KG1 (cell line): ENCODE data around the gene ILDR1.
"Not testable (repeated sequence)": the region's sequence is repeated elsewhere in the genome, so short reads cannot be mapped to it uniquely, and the experiment has no call there.

Source experiments
- DNase-seq: peaks from one replicate; lab custom pipeline; 2025; lab: John Stamatoyannopoulos, UW

ILDR1 gene

GRCh38 chr3:122021811-122022401, at the start of gene ILDR1:
ILDR1 (minus strand) TSS chr3:122022247; CDS start chr3:122022077, 170 bp downstream.
- DNase-seq, result no peak

- DNase-seq, result peak; percentile 27
Measured at GRCh38 chr3:122067588-122068240, 45.7 kb upstream of the ILDR1 start.

- peak; percentile 63 for DNase-seq
Measured at GRCh38 chr3:122067214-122067550, 45.1 kb upstream of the ILDR1 start.

DNA sequence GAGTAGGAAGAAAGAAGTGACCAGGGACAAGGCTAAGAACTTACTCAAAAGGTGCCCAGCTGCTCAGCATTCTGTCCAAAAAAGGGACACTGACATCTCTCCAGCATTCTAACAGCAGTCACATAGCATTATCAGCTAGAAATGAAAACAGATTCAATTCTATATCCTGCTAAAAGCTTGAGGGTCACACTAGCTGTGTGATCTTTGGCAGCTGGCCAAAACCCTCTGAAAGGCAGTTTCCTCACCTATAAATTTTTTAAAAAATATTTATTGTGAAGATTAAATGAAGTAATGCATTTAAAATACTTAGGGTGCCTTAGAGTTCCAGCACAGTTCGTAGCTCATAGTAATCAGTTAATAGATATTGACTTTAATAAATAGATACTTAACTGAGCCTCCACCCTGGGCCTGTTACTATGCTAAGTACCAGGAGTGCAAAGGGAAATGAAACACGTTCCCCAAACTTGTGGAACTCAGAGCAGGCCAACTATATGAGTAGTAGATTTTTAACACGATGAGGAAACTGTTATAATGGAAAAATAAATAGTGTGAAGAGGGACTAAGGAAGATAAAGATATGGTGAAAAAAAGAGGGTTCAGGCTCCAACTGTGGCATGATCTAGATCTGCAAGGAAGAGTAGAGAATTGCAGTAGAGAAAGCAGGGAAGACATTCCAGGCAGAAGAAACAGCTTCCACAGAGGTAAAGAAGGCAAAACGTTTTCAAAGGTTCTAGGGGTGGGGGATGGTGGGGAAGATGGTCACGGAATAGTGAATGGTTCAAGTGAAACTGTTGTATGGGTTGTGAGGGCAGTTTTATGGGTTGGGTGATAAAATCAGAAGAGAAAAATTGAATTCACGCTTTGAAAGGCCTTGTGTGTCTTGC, 44.5 kb upstream of the ILDR1 start:
- DNase-seq, result peak; percentile 63

GRCh38 chr3:122064326-122064725, 42.3 kb upstream of the ILDR1 start:
- DNase-seq, result no peak

- DNase-seq, result no peak
Measured at GRCh38 chr3:122063908-122064307, 41.9 kb upstream of the ILDR1 start.

GRCh38 chr3:122060040-122060698, 38.1 kb upstream of the ILDR1 start:
- no peak for DNase-seq

DNA sequence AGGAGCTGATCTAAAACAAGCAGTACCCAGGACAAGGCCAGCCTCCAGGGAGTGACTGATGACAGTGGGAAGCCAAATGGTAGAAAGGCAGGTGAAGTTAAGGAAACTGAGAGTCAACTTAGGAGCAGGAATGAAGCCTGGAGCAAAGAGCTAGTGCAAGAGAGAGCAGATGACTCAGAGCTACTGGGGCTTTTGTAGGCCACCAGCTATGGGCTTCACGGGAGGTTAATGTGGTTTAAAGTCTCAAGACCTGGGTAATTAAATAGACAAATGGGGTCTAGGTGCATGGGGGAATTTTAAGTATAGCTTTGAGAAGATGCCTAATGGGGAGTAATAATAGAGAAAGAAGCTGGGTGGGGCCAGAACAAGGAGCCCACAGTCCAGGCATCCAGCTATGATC, 36.2 kb upstream of the ILDR1 start:
- no peak for DNase-seq

DNA sequence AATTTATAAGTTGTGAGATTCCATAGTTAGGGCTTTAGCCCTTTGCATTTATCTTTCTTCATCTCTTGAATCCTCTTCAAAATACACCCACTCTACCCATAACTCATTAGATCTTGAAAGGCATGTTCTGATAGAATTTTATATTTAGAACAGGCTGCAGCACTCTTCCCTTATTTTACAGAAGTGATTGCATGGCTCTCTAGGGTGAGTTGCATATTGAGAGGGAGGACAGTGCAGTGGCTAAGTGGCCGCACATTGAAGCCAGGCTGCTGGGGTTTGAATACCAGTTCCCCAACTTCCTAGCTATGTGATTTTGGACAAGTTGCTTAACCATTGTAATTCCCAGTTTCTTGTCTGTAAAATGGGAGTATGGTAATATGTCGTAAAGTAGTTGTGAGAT, 35.6 kb upstream of the ILDR1 start:
- DNase-seq, result no peak

DNA sequence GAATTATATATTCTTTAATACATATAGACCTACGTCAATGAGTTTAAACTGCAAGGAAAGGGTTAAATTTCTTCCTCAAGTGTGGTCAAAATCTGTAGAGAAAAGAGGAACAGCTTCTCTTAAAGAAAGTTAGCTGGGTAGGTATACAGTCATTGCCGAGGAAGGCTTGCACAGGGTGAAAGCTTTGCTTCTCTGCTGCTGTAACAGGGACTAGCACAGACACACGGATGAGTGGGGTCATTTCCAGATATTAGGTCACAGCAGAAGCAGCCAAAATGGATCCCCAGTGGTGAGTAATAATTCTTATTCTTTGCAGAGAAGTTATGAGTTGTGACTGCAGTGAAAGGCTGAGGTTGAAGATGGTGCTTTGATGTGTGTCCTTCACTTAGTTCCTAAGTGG, 33.2 kb upstream of the ILDR1 start, which contains the start of gene CD86:
TSS of gene CD86 (plus strand) at position 148 of the 400 bp plus-strand sequence. CDS start at position 276, 128 bp downstream.
- peak; percentile 67 for DNase-seq

GRCh38 chr3:122052968-122053367, 30.9 kb upstream of the ILDR1 start:
- DNase-seq, result no peak

DNA sequence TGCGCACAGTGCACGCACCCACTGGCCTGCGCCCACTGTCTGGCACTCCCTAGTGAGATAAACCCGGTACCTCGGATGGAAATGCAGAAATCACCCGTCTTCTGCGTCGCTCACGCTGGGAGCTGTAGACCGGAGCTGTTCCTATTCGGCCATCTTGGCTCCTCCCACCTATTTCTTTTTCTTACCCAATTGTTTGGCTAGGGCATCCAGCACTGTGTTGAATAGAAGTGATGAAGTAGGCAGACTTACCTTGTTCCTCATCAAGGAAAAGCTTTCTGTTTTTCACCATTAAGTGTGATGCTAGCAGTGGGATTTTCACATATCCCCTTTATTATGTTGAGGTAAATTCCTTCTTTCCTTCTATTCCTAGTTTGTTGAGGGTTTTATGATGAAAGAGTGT, 25.7 kb upstream of the ILDR1 start:
- DNase-seq, result not testable (repeated sequence)

- not testable (repeated sequence) for DNase-seq
Measured at GRCh38 chr3:122047296-122047695, 25.2 kb upstream of the ILDR1 start.

GRCh38 chr3:122033023-122033422, 11.0 kb upstream of the ILDR1 start:
- DNase-seq, result no peak

GRCh38 chr3:122032531-122032930, 10.5 kb upstream of the ILDR1 start:
- DNase-seq, result no peak

DNA sequence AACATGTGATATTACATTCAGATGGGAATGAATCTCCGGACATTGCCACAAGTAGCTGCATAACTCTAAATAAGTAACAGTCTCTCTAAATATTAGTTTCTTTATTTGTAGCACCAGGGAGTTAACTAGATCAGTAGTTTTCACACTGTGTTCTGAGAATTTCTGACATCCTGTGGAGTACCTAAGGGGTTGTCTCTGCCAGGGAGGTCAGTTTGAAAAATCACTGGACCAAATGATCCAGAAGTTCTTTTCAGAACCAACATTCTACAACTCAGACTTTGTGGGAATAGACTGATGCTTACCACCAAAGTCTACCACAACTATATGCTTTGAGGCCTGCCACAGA, 9.0 kb upstream of the ILDR1 start:
- DNase-seq, result no peak

DNA sequence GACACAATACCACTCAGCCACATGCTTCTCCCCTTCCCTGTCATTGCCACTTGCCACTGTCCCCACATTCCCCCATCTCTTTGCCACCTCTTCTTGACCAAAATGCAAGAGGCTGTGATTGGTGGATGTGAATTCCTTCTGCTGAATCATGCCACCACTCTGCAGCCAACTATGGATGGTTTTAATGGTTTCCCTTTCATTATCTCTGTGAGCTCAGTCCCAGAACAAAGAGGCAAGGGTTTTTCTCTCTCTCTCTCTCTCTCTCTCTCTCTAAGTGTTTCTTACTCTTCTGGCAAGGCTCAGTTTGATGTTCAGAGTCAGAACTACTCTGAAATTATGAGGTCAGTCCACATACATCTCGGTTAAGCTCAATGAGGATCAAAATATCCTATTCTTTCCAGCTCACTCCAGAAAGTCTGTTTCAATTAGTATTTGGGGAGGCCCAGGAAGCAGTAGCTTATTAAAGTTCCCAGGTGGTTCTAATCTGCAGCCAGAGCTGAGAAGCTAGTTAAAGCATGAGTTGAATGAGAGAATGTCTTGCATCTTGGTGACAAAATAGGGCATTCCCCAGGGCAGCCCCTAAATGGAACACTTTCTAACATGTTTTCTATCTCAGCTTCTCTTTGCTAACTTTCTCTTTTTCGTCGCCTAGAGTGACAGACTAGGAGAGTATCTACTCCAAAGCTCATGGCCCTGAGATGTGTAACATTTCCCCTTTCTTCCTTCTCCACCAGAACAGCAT, 8.5 kb upstream of the ILDR1 start:
- no peak for DNase-seq

- DNase-seq, result no peak
Measured at GRCh38 chr3:122025296-122025695, 3.2 kb upstream of the ILDR1 start.

GRCh38 chr3:122024800-122025199, 2.8 kb upstream of the ILDR1 start:
- DNase-seq, result no peak

- DNase-seq, result no peak
Measured at GRCh38 chr3:122023335-122023910, 1.4 kb upstream of the ILDR1 start.

DNA sequence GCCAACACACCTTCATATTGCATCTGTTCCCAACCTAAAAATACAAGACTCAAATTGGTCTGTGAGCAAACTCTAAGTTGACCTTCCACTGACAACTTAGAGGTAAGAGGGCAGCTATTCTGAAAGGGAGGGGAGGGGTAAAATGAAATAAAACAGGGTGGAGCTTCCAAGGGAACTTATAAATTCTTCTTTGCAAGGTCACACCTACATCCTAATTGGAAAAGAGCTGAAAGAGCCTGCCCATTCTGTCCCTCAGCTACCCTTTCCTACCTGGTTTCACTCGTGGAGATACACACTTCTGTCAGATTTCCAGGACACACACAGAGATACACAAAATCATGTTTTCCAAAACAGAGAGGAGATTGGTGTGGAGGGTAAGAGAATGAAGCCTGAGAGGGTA, 1.0 kb downstream of the ILDR1 start:
- DNase-seq, result no peak
